ENCODE measurements around the gene MGAT4A. TPM values are rescaled to one million over a fixed set of nuclear protein-coding genes. Genes with fewer than 3 reads are reported as not detected.

The MGAT4A gene
- total and polyA plus RNA-seq, 2 of the 13 experiments (the other 11 are each of a cell fraction or from before 2014, with no cell fraction given), result 47.2 to 90.9 TPM

DNA sequence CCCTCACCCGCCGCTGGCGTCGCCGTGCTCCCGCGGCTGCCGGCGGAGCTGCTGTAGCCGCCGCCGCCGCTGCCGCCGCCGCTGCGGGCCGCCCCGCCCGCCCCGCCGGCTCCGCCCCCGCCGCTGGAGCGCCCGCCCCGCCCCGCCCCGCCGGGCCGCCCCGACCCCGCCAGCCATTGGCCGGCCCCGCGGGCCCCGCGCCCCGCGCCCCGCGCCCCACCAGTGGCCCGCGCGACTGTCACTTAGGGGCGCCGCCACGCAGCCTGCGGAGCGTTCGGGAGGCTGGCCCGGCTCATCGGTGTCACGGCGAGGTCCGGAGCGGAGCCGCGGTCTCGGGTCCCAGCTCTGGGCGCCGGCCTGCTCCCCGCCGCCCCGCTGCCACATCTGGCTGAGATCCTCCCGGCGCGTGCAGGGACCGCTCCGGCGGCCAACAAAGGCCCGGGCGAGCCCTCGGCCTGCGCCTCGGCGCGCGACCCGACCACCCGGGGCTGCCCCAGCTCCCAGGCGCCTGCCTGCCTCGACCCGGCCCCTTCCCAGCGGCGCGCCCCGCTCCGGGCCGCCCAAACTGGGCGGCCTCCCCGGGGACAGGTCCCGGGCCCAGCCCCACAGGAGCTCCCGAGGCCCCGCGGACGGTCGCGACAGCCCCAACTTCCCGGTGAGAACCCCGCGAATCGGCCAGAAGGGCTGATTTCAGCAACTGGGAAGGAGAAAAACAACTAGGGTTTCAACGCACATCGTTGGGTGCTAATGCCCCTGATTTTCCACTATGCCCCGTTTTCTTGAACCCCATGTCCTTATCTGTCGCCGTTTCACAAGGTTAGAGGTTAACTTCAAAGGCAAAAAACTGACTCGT is at the start of gene MGAT4A (continued):
- TF ChIP-seq, protein P1, sequence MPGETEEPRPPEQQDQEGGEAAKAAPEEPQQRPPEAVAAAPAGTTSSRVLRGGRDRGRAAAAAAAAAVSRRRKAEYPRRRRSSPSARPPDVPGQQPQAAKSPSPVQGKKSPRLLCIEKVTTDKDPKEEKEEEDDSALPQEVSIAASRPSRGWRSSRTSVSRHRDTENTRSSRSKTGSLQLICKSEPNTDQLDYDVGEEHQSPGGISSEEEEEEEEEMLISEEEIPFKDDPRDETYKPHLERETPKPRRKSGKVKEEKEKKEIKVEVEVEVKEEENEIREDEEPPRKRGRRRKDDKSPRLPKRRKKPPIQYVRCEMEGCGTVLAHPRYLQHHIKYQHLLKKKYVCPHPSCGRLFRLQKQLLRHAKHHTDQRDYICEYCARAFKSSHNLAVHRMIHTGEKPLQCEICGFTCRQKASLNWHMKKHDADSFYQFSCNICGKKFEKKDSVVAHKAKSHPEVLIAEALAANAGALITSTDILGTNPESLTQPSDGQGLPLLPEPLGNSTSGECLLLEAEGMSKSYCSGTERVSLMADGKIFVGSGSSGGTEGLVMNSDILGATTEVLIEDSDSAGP (CRISPR knock-in tag; IDR thresholded peaks at IDR 0.05; ENCODE audit: borderline replicate concordance), result peak; percentile 57; the same call in 1 of the 2 replicates
- TF ChIP-seq KLF6 (CRISPR knock-in tag; IDR thresholded peaks at IDR 0.05), result peak; percentile 54; the same call in 1 of the 2 replicates
- TF ChIP-seq SRY (CRISPR knock-in tag; IDR thresholded peaks at IDR 0.05), result peak; percentile 91
- peak; percentile 68; the same call in 1 of the 2 replicates for TF ChIP-seq ZNF678 (CRISPR knock-in tag; IDR thresholded peaks at IDR 0.05)
- TF ChIP-seq, protein P2, sequence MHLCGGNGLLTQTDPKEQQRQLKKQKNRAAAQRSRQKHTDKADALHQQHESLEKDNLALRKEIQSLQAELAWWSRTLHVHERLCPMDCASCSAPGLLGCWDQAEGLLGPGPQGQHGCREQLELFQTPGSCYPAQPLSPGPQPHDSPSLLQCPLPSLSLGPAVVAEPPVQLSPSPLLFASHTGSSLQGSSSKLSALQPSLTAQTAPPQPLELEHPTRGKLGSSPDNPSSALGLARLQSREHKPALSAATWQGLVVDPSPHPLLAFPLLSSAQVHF (CRISPR knock-in tag; IDR thresholded peaks at IDR 0.05), result 0 out of 2 replicates have a peak, but pooled peaks have one; percentile 48

DNA sequence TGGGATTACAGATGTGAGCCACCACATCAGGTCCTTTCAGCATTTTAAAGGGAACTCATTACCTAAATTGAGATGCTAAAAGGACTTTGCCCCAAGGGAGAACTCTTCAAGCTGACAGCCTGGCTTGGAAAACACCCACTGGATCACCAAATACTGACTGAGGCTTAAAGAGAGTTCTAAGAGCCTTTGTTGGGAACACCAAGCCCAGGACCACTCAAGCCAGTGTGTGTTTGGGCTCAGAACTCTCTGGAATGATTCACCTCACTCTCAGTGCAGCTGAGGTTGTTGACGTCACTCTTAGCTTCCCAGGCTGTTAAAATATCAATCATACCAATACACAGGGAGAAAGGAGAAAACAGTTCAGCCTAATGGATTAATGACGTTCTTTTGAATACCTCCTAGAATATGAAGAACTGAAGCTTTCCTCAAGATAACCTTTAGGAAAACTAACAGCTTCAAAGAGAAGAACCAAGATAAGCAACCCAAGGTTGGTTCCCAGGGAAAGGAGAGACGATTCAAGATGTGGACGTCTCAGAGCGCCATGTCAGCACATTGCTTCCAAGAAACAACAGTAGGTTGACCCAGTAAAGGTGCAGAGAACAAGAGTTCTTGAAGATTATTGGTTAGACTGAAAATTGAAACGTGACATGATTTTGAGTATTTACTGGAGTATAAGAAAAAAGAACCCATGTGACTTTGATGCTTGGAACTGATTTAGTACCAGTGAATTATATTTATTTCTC is 48.0 kb upstream of the MGAT4A start:
- intact Hi-C loops (cut with micrococcal nuclease; ENCODE audit: unreplicated experiment) (no loop called here), in situ Hi-C loops (cut with HindIII; ENCODE audit: extremely low pct_ligation_motif_present, low pct_unique_long_range_greater_than_20kb) (no loop called here)
- BruUV-seq (replicated peaks), result no TSS peak
- ChIA-PET CTCF (ENCODE audit: low intra/inter-chr PET ratio, low total read pairs) (no interaction called here), POLR2A (interaction anchor here (0.7 kb wide), 1 partner anchor 25 kb away, joined by 3 read pairs; no protein-coding TSS in a partner anchor)
- Histone ChIP-seq H3K36me3 (replicated peaks in 1 of 2; ENCODE audit: control insufficient read depth in 1 of 2, insufficient read depth in 2 of 2, low read length in 2 of 2) (no peaks in the 10 kb centered on the region), H4K20me1 (ENCODE audit: insufficient read depth, low read length) (no peaks in the 10 kb centered on the region), H3K4me2 (ENCODE audit: low read depth, low read length) (no peak overlapping the region), H2AFZ (ENCODE audit: low read length) (peak overlapping the region; percentile 55), H3K79me2 (ENCODE audit: insufficient read depth, low read length) (no peaks in the 10 kb centered on the region), H3K9ac (ENCODE audit: insufficient read depth, low read depth, low read length) (no peak overlapping the region), H3K4me1 (ENCODE audit: insufficient read depth, low read length) (peaks cover 42% of the 10 kb centered on the region), H3K4me3 (replicated peaks in 1 of 3; ENCODE audit: insufficient read depth in 1 of 3, low read depth in 2 of 3, low read length in 3 of 3) (no peak overlapping the region), H3K27ac (ENCODE audit: extremely low read length, insufficient read depth, low read length) (no peak overlapping the region), H3K27me3 (ENCODE audit: control insufficient read depth in 1 of 2, insufficient read depth in 2 of 2, low read length in 2 of 2) (no peaks in the 10 kb centered on the region), H3K9me3 (ENCODE audit: low read length) (peaks cover 16% of the 10 kb centered on the region)
- ATAC-seq (no peak), DNase-seq (ENCODE audit: low spot score) (no peak), FAIRE-seq (no peak)
- 62% methylated on average over 6 of the region's 6 CpGs for WGBS (ENCODE audit: low lambda C conversion rate)
- TF ChIP-seq, protein P3, sequence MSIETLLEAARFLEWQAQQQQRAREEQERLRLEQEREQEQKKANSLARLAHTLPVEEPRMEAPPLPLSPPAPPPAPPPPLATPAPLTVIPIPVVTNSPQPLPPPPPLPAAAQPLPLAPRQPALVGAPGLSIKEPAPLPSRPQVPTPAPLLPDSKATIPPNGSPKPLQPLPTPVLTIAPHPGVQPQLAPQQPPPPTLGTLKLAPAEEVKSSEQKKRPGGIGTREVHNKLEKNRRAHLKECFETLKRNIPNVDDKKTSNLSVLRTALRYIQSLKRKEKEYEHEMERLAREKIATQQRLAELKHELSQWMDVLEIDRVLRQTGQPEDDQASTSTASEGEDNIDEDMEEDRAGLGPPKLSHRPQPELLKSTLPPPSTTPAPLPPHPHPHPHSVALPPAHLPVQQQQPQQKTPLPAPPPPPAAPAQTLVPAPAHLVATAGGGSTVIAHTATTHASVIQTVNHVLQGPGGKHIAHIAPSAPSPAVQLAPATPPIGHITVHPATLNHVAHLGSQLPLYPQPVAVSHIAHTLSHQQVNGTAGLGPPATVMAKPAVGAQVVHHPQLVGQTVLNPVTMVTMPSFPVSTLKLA (IDR thresholded peaks at IDR 0.05), result no peak
- no peak for TF ChIP-seq ZNF20 (CRISPR knock-in tag; IDR thresholded peaks at IDR 0.05)
- no peak for TF ChIP-seq NPAS2 (CRISPR knock-in tag; IDR thresholded peaks at IDR 0.05; ENCODE audit: borderline replicate concordance)
- peak; percentile 55 for TF ChIP-seq ATF7 (IDR thresholded peaks at IDR 0.05)
- TF ChIP-seq ATF7 (CRISPR knock-in tag; IDR thresholded peaks at IDR 0.05), result no peak
- no peak for TF ChIP-seq CHD4 (IDR thresholded peaks at IDR 0.05; ENCODE audit: borderline replicate concordance, low read length)
- TF ChIP-seq MAFF (IDR thresholded peaks at IDR 0.05; ENCODE audit: low read depth, low read length), result peak; percentile 68
- no peak for TF ChIP-seq ZKSCAN8 (CRISPR knock-in tag; IDR thresholded peaks at IDR 0.05; ENCODE audit: borderline replicate concordance)
- TF ChIP-seq, protein P4, sequence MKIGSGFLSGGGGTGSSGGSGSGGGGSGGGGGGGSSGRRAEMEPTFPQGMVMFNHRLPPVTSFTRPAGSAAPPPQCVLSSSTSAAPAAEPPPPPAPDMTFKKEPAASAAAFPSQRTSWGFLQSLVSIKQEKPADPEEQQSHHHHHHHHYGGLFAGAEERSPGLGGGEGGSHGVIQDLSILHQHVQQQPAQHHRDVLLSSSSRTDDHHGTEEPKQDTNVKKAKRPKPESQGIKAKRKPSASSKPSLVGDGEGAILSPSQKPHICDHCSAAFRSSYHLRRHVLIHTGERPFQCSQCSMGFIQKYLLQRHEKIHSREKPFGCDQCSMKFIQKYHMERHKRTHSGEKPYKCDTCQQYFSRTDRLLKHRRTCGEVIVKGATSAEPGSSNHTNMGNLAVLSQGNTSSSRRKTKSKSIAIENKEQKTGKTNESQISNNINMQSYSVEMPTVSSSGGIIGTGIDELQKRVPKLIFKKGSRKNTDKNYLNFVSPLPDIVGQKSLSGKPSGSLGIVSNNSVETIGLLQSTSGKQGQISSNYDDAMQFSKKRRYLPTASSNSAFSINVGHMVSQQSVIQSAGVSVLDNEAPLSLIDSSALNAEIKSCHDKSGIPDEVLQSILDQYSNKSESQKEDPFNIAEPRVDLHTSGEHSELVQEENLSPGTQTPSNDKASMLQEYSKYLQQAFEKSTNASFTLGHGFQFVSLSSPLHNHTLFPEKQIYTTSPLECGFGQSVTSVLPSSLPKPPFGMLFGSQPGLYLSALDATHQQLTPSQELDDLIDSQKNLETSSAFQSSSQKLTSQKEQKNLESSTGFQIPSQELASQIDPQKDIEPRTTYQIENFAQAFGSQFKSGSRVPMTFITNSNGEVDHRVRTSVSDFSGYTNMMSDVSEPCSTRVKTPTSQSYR (CRISPR knock-in tag; IDR thresholded peaks at IDR 0.05; ENCODE audit: borderline replicate concordance), result no peak
